IPS-20b (cell line): ENCODE results near the gene TXNIP.

ENCODE experiments used
- H3K27ac ChIP-seq: one replicate; pipeline ENCODE4 v1.5.1; 2013; ENCODE audit warnings: low read length
- H3K27me3 ChIP-seq: 2 replicates; pipeline ENCODE4 v1.6.1; 2013; ENCODE audit warnings: mild to moderate bottlenecking, low read length, inconsistent platforms; ENCODE audit not compliant: insufficient read depth
- H3K36me3 ChIP-seq: 2 replicates; pipeline ENCODE4 v1.6.1; 2013; ENCODE audit warnings: low read depth, mild to moderate bottlenecking, inconsistent platforms, low read length, moderate library complexity; ENCODE audit not compliant: insufficient read depth
- H3K4me1 ChIP-seq: 2 replicates; pipeline ENCODE4 v1.6.1; 2013; ENCODE audit warnings: mild to moderate bottlenecking, control low read depth, inconsistent platforms, low read length, moderate library complexity; ENCODE audit not compliant: insufficient read depth
- H3K4me3 ChIP-seq: 2 replicates; pipeline ENCODE4 v1.5.1; 2013; ENCODE audit warnings: mild to moderate bottlenecking, low read length, inconsistent platforms
- H3K9ac ChIP-seq: 2 replicates; pipeline ENCODE4 v1.6.1; 2013; ENCODE audit warnings: low read depth, mild to moderate bottlenecking, inconsistent platforms, low read length, moderate library complexity
- H3K9me3 ChIP-seq: 2 replicates; pipeline ENCODE4 v1.6.1; 2013; ENCODE audit warnings: mild to moderate bottlenecking, low read depth, low read length, inconsistent platforms; ENCODE audit not compliant: insufficient read depth

TXNIP gene

GRCh38 chr1:145964328-145965118, 31.9 kb downstream of the TXNIP start, which contains the start of the genes ANKRD34A and POLR3GL:
ANKRD34A (minus strand) TSS chr1:145964575; CDS start chr1:145961759, 2,816 bp downstream.
POLR3GL (plus strand) TSS chr1:145964690; CDS start chr1:145974866, 10,176 bp downstream.
- peak within 1 kb of the TSS; percentile 78 for H3K4me3 ChIP-seq
- no peaks in the 10 kb centered on the region for H3K36me3 ChIP-seq
- no peaks in the 10 kb centered on the region for H3K9me3 ChIP-seq
- peaks cover 53% of the 10 kb centered on the region for H3K27me3 ChIP-seq
- H3K27ac ChIP-seq = no peak within 1 kb of the TSS
- peak within 1 kb of the TSS; percentile 63; the same call in 1 of the 2 replicates for H3K9ac ChIP-seq
- peaks cover 10% of the 10 kb centered on the region for H3K4me1 ChIP-seq

GRCh38 chr1:145963265-145964019, 32.9 kb downstream of the TXNIP start:
- Histone ChIP-seq H3K9ac (no peak overlapping the region), H3K27ac (no peak overlapping the region), H3K4me3 (peak overlapping the region; percentile 78), H3K36me3 (no peaks in the 10 kb centered on the region), H3K4me1 (peaks cover 11% of the 10 kb centered on the region), H3K9me3 (no peaks in the 10 kb centered on the region), H3K27me3 (peaks cover 63% of the 10 kb centered on the region)

- Histone ChIP-seq H3K4me1 (peaks cover 15% of the 10 kb centered on the region), H3K9me3 (no peaks in the 10 kb centered on the region), H3K4me3 (peak overlapping the region; percentile 84), H3K9ac (no peak overlapping the region), H3K27ac (no peak overlapping the region), H3K36me3 (no peaks in the 10 kb centered on the region), H3K27me3 (peaks cover 68% of the 10 kb centered on the region)
Measured at GRCh38 chr1:145962157-145963102, 33.9 kb downstream of the TXNIP start.

- peak overlapping the region; percentile 84 for H3K4me3 ChIP-seq
- no peak overlapping the region for H3K27ac ChIP-seq
- no peak overlapping the region; the same call in 1 of the 2 replicates for H3K9ac ChIP-seq
- H3K36me3 ChIP-seq = no peaks in the 10 kb centered on the region
- H3K27me3 ChIP-seq = peaks cover 77% of the 10 kb centered on the region
- H3K9me3 ChIP-seq = no peaks in the 10 kb centered on the region
- H3K4me1 ChIP-seq = peaks cover 15% of the 10 kb centered on the region
Measured at GRCh38 chr1:145961425-145962156, 34.8 kb downstream of the TXNIP start.

GRCh38 chr1:145961109-145961424, 35.3 kb downstream of the TXNIP start:
- H3K4me1 ChIP-seq = peaks cover 15% of the 10 kb centered on the region
- peak overlapping the region; percentile 84 for H3K4me3 ChIP-seq
- no peaks in the 10 kb centered on the region for H3K36me3 ChIP-seq
- peaks cover 82% of the 10 kb centered on the region for H3K27me3 ChIP-seq
- peak overlapping the region; percentile 62; the same call in 1 of the 2 replicates for H3K9ac ChIP-seq
- H3K27ac ChIP-seq = no peak overlapping the region
- no peaks in the 10 kb centered on the region for H3K9me3 ChIP-seq

GRCh38 chr1:145960468-145961108, 35.8 kb downstream of the TXNIP start:
- Histone ChIP-seq H3K27ac (no peak overlapping the region), H3K9ac (peak overlapping the region; percentile 62; the same call in 1 of the 2 replicates)

GRCh38 chr1:145959957-145960467, 36.4 kb downstream of the TXNIP start:
- peaks cover 89% of the 10 kb centered on the region for H3K27me3 ChIP-seq
- no peaks in the 10 kb centered on the region for H3K36me3 ChIP-seq
- H3K9me3 ChIP-seq = no peaks in the 10 kb centered on the region
- H3K4me1 ChIP-seq = peaks cover 15% of the 10 kb centered on the region
- H3K9ac ChIP-seq = no peak overlapping the region; the same call in 1 of the 2 replicates
- H3K27ac ChIP-seq = no peak overlapping the region
- H3K4me3 ChIP-seq = peak overlapping the region; percentile 84

More at GRCh38 chr1:145960468-145961108, 35.8 kb downstream of the TXNIP start:
- Histone ChIP-seq H3K36me3 (no peaks in the 10 kb centered on the region), H3K4me3 (peak overlapping the region; percentile 84), H3K9me3 (no peaks in the 10 kb centered on the region), H3K27me3 (peaks cover 87% of the 10 kb centered on the region), H3K4me1 (peaks cover 15% of the 10 kb centered on the region)

GRCh38 chr1:145959333-145959732, 37.0 kb downstream of the TXNIP start:
- peaks cover 95% of the 10 kb centered on the region for H3K27me3 ChIP-seq
- peaks cover 15% of the 10 kb centered on the region for H3K4me1 ChIP-seq
- H3K27ac ChIP-seq = no peak overlapping the region
- no peak overlapping the region for H3K9ac ChIP-seq
- no peak overlapping the region for H3K4me3 ChIP-seq
- no peaks in the 10 kb centered on the region for H3K36me3 ChIP-seq
- no peaks in the 10 kb centered on the region for H3K9me3 ChIP-seq

GRCh38 chr1:145958734-145959133, 37.6 kb downstream of the TXNIP start:
- Histone ChIP-seq H3K36me3 (no peaks in the 10 kb centered on the region), H3K4me1 (peaks cover 10% of the 10 kb centered on the region), H3K9ac (no peak overlapping the region), H3K4me3 (no peak overlapping the region), H3K27me3 (peaks cover 90% of the 10 kb centered on the region), H3K27ac (no peak overlapping the region), H3K9me3 (no peaks in the 10 kb centered on the region)
